ENCODE data around the gene ZNF853. TPM values are rescaled to one million over a fixed set of nuclear protein-coding genes. Genes with fewer than 3 reads are reported as not detected.

Gene ZNF853
- total RNA-seq, 1 donor from 2014 or later = 4.9 TPM

DNA sequence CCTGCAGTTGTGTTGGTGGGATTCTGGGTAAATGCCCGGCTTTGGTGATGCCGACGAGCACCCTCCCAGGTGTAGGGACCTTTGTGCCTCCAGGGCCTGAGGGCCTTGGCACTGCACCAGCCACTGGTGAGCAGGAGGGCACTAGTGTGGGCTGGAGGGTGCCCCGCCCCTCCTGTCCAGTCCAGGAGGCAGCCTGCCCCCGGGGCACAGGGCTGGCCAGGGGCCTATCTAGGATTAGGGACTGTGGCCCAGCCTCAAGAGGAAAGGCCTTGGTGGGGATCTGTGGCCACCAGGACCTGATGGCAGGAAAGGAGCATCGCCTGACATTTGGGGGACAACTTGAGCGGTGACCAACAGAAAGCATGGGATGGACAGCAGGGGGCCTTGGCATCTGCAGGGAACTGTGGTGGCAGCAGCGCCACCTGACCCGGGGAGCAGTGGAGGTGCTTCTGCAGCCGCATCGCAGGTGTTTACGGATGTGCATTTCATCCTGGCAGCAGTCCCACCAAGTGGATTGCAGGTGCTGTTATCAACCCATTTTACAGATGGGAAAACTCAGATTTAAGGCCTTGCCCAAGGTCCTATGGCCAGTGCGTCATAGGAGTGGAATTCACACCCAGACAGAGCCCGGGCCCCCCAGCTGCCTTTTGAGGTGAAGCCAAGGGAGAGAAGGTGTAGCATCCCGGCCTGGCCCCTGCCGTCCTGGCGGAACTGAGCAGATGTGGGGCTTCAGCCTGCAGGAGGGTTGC, 32.8 kb downstream of the ZNF853 start:
- Histone ChIP-seq H3K79me2 (ENCODE audit: insufficient read depth, low read length) (peaks cover 27% of the 10 kb centered on the region), H3K27ac (ENCODE audit: low read depth, low read length) (no peak overlapping the region), H3K36me3 (ENCODE audit: insufficient read depth, low read length) (peaks cover 4% of the 10 kb centered on the region), H3K27me3 (ENCODE audit: insufficient read depth, low read length) (no peaks in the 10 kb centered on the region), H3K4me3 (ENCODE audit: insufficient read depth, low read depth, low read length) (no peak overlapping the region), H3K4me2 (ENCODE audit: low read length) (no peak overlapping the region), H3K9me3 (ENCODE audit: insufficient read depth, low read depth, low read length) (peaks cover 4% of the 10 kb centered on the region), H4K20me1 (ENCODE audit: insufficient read depth, low read length) (peaks cover 49% of the 10 kb centered on the region), H2AFZ (ENCODE audit: low read depth, low read length) (no peak overlapping the region), H3K9ac (ENCODE audit: low read length) (no peak overlapping the region), H3K4me1 (ENCODE audit: insufficient read depth, low read length) (no peaks in the 10 kb centered on the region)
- H3K36me3 Mint-ChIP-seq (ENCODE audit: low read depth, unreplicated experiment) = peaks cover 35% of the 10 kb centered on the region
- DNase-seq (ENCODE audit: low read depth) = no peak
- no peak overlapping the region for H3K4me3 Mint-ChIP-seq (ENCODE audit: unreplicated experiment)
- TF ChIP-seq EZH2 (IDR thresholded peaks at IDR 0.05; ENCODE audit: insufficient read depth, low read length) = no peak
- TF ChIP-seq, protein P1, sequence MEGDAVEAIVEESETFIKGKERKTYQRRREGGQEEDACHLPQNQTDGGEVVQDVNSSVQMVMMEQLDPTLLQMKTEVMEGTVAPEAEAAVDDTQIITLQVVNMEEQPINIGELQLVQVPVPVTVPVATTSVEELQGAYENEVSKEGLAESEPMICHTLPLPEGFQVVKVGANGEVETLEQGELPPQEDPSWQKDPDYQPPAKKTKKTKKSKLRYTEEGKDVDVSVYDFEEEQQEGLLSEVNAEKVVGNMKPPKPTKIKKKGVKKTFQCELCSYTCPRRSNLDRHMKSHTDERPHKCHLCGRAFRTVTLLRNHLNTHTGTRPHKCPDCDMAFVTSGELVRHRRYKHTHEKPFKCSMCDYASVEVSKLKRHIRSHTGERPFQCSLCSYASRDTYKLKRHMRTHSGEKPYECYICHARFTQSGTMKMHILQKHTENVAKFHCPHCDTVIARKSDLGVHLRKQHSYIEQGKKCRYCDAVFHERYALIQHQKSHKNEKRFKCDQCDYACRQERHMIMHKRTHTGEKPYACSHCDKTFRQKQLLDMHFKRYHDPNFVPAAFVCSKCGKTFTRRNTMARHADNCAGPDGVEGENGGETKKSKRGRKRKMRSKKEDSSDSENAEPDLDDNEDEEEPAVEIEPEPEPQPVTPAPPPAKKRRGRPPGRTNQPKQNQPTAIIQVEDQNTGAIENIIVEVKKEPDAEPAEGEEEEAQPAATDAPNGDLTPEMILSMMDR (IDR thresholded peaks at IDR 0.05; ENCODE audit: insufficient read depth, low read depth, low read length) = no peak
- H3K9me3 Mint-ChIP-seq (ENCODE audit: unreplicated experiment) = peaks cover 10% of the 10 kb centered on the region
- FAIRE-seq = no peak
- no peaks in the 10 kb centered on the region for H3K4me1 Mint-ChIP-seq (ENCODE audit: low read depth, unreplicated experiment)
- H3K27me3 Mint-ChIP-seq (ENCODE audit: low read depth, unreplicated experiment) = no peaks in the 10 kb centered on the region
- H3K27ac Mint-ChIP-seq (ENCODE audit: unreplicated experiment) = no peak overlapping the region

DNA sequence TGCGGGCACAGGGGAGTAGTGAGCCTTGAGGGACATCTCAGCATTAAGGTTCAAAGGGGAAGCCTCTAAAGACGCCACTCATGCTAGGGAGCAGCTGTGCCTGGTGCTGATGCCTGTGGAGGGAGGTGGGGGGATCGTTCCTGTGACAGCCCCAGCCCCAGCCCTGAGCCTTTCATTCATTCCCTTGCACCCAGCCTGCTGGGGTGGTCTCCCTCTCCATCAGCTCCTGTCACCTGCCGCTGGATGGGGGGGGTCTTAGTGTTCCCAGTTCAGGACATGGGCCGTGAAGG, 33.4 kb downstream of the ZNF853 start:
- Histone ChIP-seq H4K20me1 (ENCODE audit: insufficient read depth, low read length) (peaks cover 49% of the 10 kb centered on the region), H3K4me3 (ENCODE audit: insufficient read depth, low read depth, low read length) (no peak overlapping the region), H2AFZ (ENCODE audit: low read depth, low read length) (no peak overlapping the region), H3K79me2 (ENCODE audit: insufficient read depth, low read length) (peaks cover 27% of the 10 kb centered on the region), H3K4me2 (ENCODE audit: low read length) (no peak overlapping the region), H3K9me3 (ENCODE audit: insufficient read depth, low read depth, low read length) (peaks cover 4% of the 10 kb centered on the region), H3K36me3 (ENCODE audit: insufficient read depth, low read length) (peaks cover 4% of the 10 kb centered on the region), H3K27ac (ENCODE audit: low read depth, low read length) (no peak overlapping the region), H3K9ac (ENCODE audit: low read length) (no peak overlapping the region), H3K27me3 (ENCODE audit: insufficient read depth, low read length) (no peaks in the 10 kb centered on the region), H3K4me1 (ENCODE audit: insufficient read depth, low read length) (no peaks in the 10 kb centered on the region)
- Mint-ChIP-seq H3K4me1 (ENCODE audit: low read depth, unreplicated experiment) (no peaks in the 10 kb centered on the region), H3K27ac (ENCODE audit: unreplicated experiment) (no peak overlapping the region), H3K9me3 (ENCODE audit: unreplicated experiment) (peaks cover 10% of the 10 kb centered on the region), H3K27me3 (ENCODE audit: low read depth, unreplicated experiment) (no peaks in the 10 kb centered on the region), H3K4me3 (ENCODE audit: unreplicated experiment) (no peak overlapping the region), H3K36me3 (ENCODE audit: low read depth, unreplicated experiment) (peaks cover 31% of the 10 kb centered on the region)
- no peak for DNase-seq (ENCODE audit: low read depth)
- FAIRE-seq = no peak
- TF ChIP-seq, protein P1 (IDR thresholded peaks at IDR 0.05; ENCODE audit: insufficient read depth, low read depth, low read length) = no peak
- no peak for TF ChIP-seq EZH2 (IDR thresholded peaks at IDR 0.05; ENCODE audit: insufficient read depth, low read length)

DNA sequence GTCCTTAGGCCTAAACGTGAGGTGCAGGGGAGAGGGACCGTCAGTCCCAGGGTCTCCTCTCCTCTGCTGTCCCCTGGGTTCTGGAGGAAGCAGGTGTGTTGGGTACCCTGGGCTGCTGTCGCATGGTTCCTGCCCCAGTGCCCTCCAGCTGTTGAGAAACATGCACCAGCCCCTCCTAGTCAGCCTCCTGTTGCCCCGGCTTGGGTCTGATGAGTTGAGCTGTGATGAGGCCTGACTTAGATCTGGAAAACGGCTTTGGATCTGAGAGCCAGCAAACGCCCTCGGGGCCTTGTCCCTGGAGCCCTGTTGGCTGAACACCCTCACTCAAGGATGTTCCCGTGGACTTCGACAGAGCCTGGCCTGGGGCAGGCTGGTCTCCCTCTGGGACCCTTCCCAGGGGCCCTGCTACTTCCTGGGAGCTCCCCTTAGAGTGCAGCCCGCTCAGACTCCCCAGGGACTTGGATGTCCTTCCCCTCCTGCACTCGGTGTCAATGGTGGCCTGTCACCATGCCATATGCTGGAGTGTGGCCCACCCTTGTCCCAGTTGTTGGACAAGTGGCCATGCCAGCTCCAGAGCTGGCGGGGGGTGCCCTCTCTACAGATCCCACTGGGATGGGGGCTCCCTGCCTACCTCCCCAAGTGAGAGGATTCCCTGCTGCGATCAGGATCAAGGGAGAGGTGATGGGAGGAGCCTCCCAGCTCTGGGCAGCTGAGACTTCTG, 34.0 kb downstream of the ZNF853 start:
- H3K27me3 ChIP-seq (ENCODE audit: insufficient read depth, low read length) = no peaks in the 10 kb centered on the region
- Mint-ChIP-seq H3K9me3 (ENCODE audit: unreplicated experiment) (peaks cover 10% of the 10 kb centered on the region), H3K4me3 (ENCODE audit: unreplicated experiment) (no peak overlapping the region), H3K27ac (ENCODE audit: unreplicated experiment) (no peak overlapping the region), H3K36me3 (ENCODE audit: low read depth, unreplicated experiment) (peaks cover 28% of the 10 kb centered on the region), H3K4me1 (ENCODE audit: low read depth, unreplicated experiment) (no peaks in the 10 kb centered on the region), H3K27me3 (ENCODE audit: low read depth, unreplicated experiment) (no peaks in the 10 kb centered on the region)
- peaks cover 4% of the 10 kb centered on the region for H3K9me3 ChIP-seq (ENCODE audit: insufficient read depth, low read depth, low read length)
- no peak for TF ChIP-seq EZH2 (IDR thresholded peaks at IDR 0.05; ENCODE audit: insufficient read depth, low read length)
- TF ChIP-seq, protein P1 (IDR thresholded peaks at IDR 0.05; ENCODE audit: insufficient read depth, low read depth, low read length) = no peak
- no peak overlapping the region for H3K27ac ChIP-seq (ENCODE audit: low read depth, low read length)
- FAIRE-seq = no peak
- no peak overlapping the region for H3K4me3 ChIP-seq (ENCODE audit: insufficient read depth, low read depth, low read length)
- H4K20me1 ChIP-seq (ENCODE audit: insufficient read depth, low read length) = peaks cover 49% of the 10 kb centered on the region
- H2AFZ ChIP-seq (ENCODE audit: low read depth, low read length) = no peak overlapping the region
- H3K9ac ChIP-seq (ENCODE audit: low read length) = no peak overlapping the region
- peaks cover 27% of the 10 kb centered on the region for H3K79me2 ChIP-seq (ENCODE audit: insufficient read depth, low read length)
- H3K4me1 ChIP-seq (ENCODE audit: insufficient read depth, low read length) = no peaks in the 10 kb centered on the region
- no peak overlapping the region for H3K4me2 ChIP-seq (ENCODE audit: low read length)
- peaks cover 4% of the 10 kb centered on the region for H3K36me3 ChIP-seq (ENCODE audit: insufficient read depth, low read length)
- no peak for DNase-seq (ENCODE audit: low read depth)

Data from astrocyte (in vitro differentiated cells and primary cell).